Measurements from ENCODE around the gene GPAT2. TPM values are rescaled to one million over a fixed set of nuclear protein-coding genes. Genes with fewer than 3 reads are reported as not detected.
"Not testable (repeated sequence)": the region's sequence is repeated elsewhere in the genome, so short reads cannot be mapped to it uniquely, and the experiment has no call there.

Gene GPAT2
- total RNA-seq, 2 experiments from 2014 or later, result 15.4 to 16.4 TPM

- H3K27me3 Mint-ChIP-seq; POLR2A ChIA-PET; CTCF ChIA-PET; H3K4me3 Mint-ChIP-seq; H3K4me1 Mint-ChIP-seq (ENCODE audit: low read depth); H3K36me3 Mint-ChIP-seq; intact Hi-C loops (cut with micrococcal nuclease); H3K27ac Mint-ChIP-seq: not testable (repeated sequence)
- peak; percentile 5 for DNase-seq
- peaks cover 11% of the 10 kb centered on the region for H3K9me3 Mint-ChIP-seq
Observed at GRCh38 chr2:96071087-96071976, 36.6 kb upstream of the GPAT2 start.

- POLR2A ChIA-PET; DNase-seq; H3K27ac Mint-ChIP-seq; H3K4me3 Mint-ChIP-seq; intact Hi-C loops (cut with micrococcal nuclease); H3K36me3 Mint-ChIP-seq; H3K9me3 Mint-ChIP-seq; H3K27me3 Mint-ChIP-seq; CTCF ChIA-PET; H3K4me1 Mint-ChIP-seq (ENCODE audit: low read depth): not testable (repeated sequence)
Observed at GRCh38 chr2:96070351-96070750, 35.6 kb upstream of the GPAT2 start.

- intact Hi-C loops (cut with micrococcal nuclease); H3K9me3 Mint-ChIP-seq; H3K4me3 Mint-ChIP-seq; H3K36me3 Mint-ChIP-seq; POLR2A ChIA-PET; H3K27me3 Mint-ChIP-seq; H3K4me1 Mint-ChIP-seq (ENCODE audit: low read depth); H3K27ac Mint-ChIP-seq; DNase-seq; CTCF ChIA-PET: not testable (repeated sequence)
Observed at GRCh38 chr2:96069878-96070277, 35.2 kb upstream of the GPAT2 start.

- H3K27ac Mint-ChIP-seq; intact Hi-C loops (cut with micrococcal nuclease); CTCF ChIA-PET; DNase-seq; H3K9me3 Mint-ChIP-seq; H3K4me1 Mint-ChIP-seq (ENCODE audit: low read depth); H3K36me3 Mint-ChIP-seq; H3K4me3 Mint-ChIP-seq; POLR2A ChIA-PET; H3K27me3 Mint-ChIP-seq: not testable (repeated sequence)
Observed at GRCh38 chr2:96067902-96068581, 33.3 kb upstream of the GPAT2 start.

- H3K4me1 Mint-ChIP-seq (ENCODE audit: low read depth); CTCF ChIA-PET: not testable (repeated sequence)
Observed at GRCh38 chr2:96067098-96067660, 32.5 kb upstream of the GPAT2 start.

GRCh38 chr2:96066511-96066910, 31.8 kb upstream of the GPAT2 start:
- intact Hi-C loops (cut with micrococcal nuclease); H3K4me3 Mint-ChIP-seq; H3K27me3 Mint-ChIP-seq; H3K9me3 Mint-ChIP-seq; DNase-seq; H3K4me1 Mint-ChIP-seq (ENCODE audit: low read depth); H3K27ac Mint-ChIP-seq; H3K36me3 Mint-ChIP-seq; POLR2A ChIA-PET; CTCF ChIA-PET: not testable (repeated sequence)

More at GRCh38 chr2:96067098-96067660, 32.5 kb upstream of the GPAT2 start:
- H3K9me3 Mint-ChIP-seq; H3K27ac Mint-ChIP-seq; DNase-seq; H3K36me3 Mint-ChIP-seq; intact Hi-C loops (cut with micrococcal nuclease); H3K27me3 Mint-ChIP-seq; H3K4me3 Mint-ChIP-seq; POLR2A ChIA-PET: not testable (repeated sequence)

GRCh38 chr2:96065954-96066353, 31.2 kb upstream of the GPAT2 start:
- H3K27ac Mint-ChIP-seq; H3K4me3 Mint-ChIP-seq; H3K36me3 Mint-ChIP-seq; intact Hi-C loops (cut with micrococcal nuclease); H3K4me1 Mint-ChIP-seq (ENCODE audit: low read depth); H3K9me3 Mint-ChIP-seq; POLR2A ChIA-PET; H3K27me3 Mint-ChIP-seq: not testable (repeated sequence)
- CTCF ChIA-PET, result interaction anchor here (0.9 kb wide), 1 partner anchor 1580 kb away, joined by 3 read pairs; the partner anchor contains the start of gene COX5B
- DNase-seq, result peak; percentile 7

GRCh38 chr2:96065381-96065930, 30.7 kb upstream of the GPAT2 start:
- H3K4me1 Mint-ChIP-seq (ENCODE audit: low read depth), result peaks cover 5% of the 10 kb centered on the region
- DNase-seq, result peak; percentile 8
- intact Hi-C loops (cut with micrococcal nuclease), result no loop called here

GRCh38 chr2:96064760-96065159, 30.0 kb upstream of the GPAT2 start:
- H3K36me3 Mint-ChIP-seq; CTCF ChIA-PET; H3K27me3 Mint-ChIP-seq; H3K9me3 Mint-ChIP-seq; DNase-seq; H3K4me1 Mint-ChIP-seq (ENCODE audit: low read depth); POLR2A ChIA-PET; H3K4me3 Mint-ChIP-seq; H3K27ac Mint-ChIP-seq; intact Hi-C loops (cut with micrococcal nuclease): not testable (repeated sequence)

More at GRCh38 chr2:96065381-96065930, 30.7 kb upstream of the GPAT2 start:
- ChIA-PET POLR2A (no interaction called here), CTCF (interaction anchor here (0.9 kb wide), 1 partner anchor 1581 kb away, joined by 3 read pairs; the partner anchor contains the start of gene COX5B)
- H3K36me3 Mint-ChIP-seq, result no peaks in the 10 kb centered on the region
- no peak overlapping the region for H3K4me3 Mint-ChIP-seq
- no peaks in the 10 kb centered on the region for H3K9me3 Mint-ChIP-seq
- no peak overlapping the region for H3K27ac Mint-ChIP-seq
- H3K27me3 Mint-ChIP-seq, result no peaks in the 10 kb centered on the region

GRCh38 chr2:96064047-96064675, 29.4 kb upstream of the GPAT2 start:
- H3K27me3 Mint-ChIP-seq; CTCF ChIA-PET; H3K4me3 Mint-ChIP-seq; H3K27ac Mint-ChIP-seq; H3K4me1 Mint-ChIP-seq (ENCODE audit: low read depth); DNase-seq; H3K9me3 Mint-ChIP-seq; H3K36me3 Mint-ChIP-seq; POLR2A ChIA-PET; intact Hi-C loops (cut with micrococcal nuclease): not testable (repeated sequence)

- H3K27ac Mint-ChIP-seq; H3K4me3 Mint-ChIP-seq; H3K4me1 Mint-ChIP-seq (ENCODE audit: low read depth); intact Hi-C loops (cut with micrococcal nuclease); H3K27me3 Mint-ChIP-seq; H3K36me3 Mint-ChIP-seq; CTCF ChIA-PET; H3K9me3 Mint-ChIP-seq; POLR2A ChIA-PET: not testable (repeated sequence)
- DNase-seq, result peak; percentile 68
Observed at GRCh38 chr2:96063116-96063899, 28.6 kb upstream of the GPAT2 start.

All from activated CD4-positive, alpha-beta memory T cell treated with anti-CD3 and anti-CD28 coated beads for 36 hours (primary cell).